SK-N-SH treated with all-trans-retinoic acid at 6 μM for 48 hours (cell line): ENCODE results near the gene ATXN3L.
A peak's percentile ranks its signal among the peaks of the same experiment; 100 is the strongest.

Source experiments
- ATAC-seq: fragments of 200-7000 bp; cut with Tn5 transposase; 3 replicates; pipeline ENCODE4 v1.9.1; 2020; ENCODE audit warnings: mild to moderate bottlenecking, moderate library complexity
- ARNTL ChIP-seq: fragments of 450-650 bp; formaldehyde crosslinking; IDR thresholded peaks from 2 replicates; pipeline ENCODE4 v1.5.0; 2020; ENCODE audit warnings: low read depth, mild to moderate bottlenecking, moderate library complexity, borderline replicate concordance
- BACH2 ChIP-seq: fragments of 250-450 bp; sonication (Bioruptor Pico); IDR thresholded peaks from 2 replicates; pipeline ENCODE4 v1.9.0; 2021; ENCODE audit warnings: mild to moderate bottlenecking, borderline replicate concordance
- CREB5 ChIP-seq: fragments of 250-450 bp; sonication (Bioruptor Pico); IDR thresholded peaks from 2 replicates; pipeline ENCODE4 v1.5.1; 2020; ENCODE audit warnings: low read depth, mild to moderate bottlenecking, moderate library complexity
- CSDC2 ChIP-seq: fragments of 250-450 bp; sonication (Bioruptor Pico); IDR thresholded peaks from 2 replicates; pipeline ENCODE4 v1.5.0; 2020; ENCODE audit warnings: mild to moderate bottlenecking, moderate library complexity
- CSRNP3 ChIP-seq: fragments of 250-450 bp; sonication (Bioruptor Pico); IDR thresholded peaks from 2 replicates; pipeline ENCODE4 v1.5.1; 2021; ENCODE audit warnings: mild to moderate bottlenecking, moderate library complexity
- ESRRG ChIP-seq: fragments of 250-450 bp; sonication (Bioruptor Pico); IDR thresholded peaks from 2 replicates; pipeline ENCODE4 v1.6.1; 2021; ENCODE audit warnings: mild to moderate bottlenecking
- GLIS3 ChIP-seq: fragments of 250-450 bp; sonication (Bioruptor Pico); IDR thresholded peaks from 2 replicates; pipeline ENCODE4 v1.5.0; 2020; ENCODE audit warnings: mild to moderate bottlenecking, moderate library complexity
- ISL1 ChIP-seq: fragments of 250-450 bp; sonication (Bioruptor Pico); IDR thresholded peaks from 2 replicates; pipeline ENCODE4 v2.1.2; 2022; ENCODE audit warnings: mild to moderate bottlenecking, moderate library complexity
- OSR1 ChIP-seq: fragments of 250-450 bp; sonication (Bioruptor Pico); IDR thresholded peaks from 2 replicates; pipeline ENCODE4 v1.8.0; 2022; ENCODE audit warnings: moderate library complexity, mild to moderate bottlenecking, inconsistent platforms
- PATZ1 ChIP-seq: fragments of 250-450 bp; sonication (Bioruptor Pico); IDR thresholded peaks from 2 replicates; pipeline ENCODE4 v1.8.0; 2020; ENCODE audit warnings: mild to moderate bottlenecking, moderate library complexity, borderline replicate concordance
- PPARA ChIP-seq: fragments of 250-450 bp; sonication (Bioruptor Pico); IDR thresholded peaks from 2 replicates; pipeline ENCODE4 v1.5.0; 2020; ENCODE audit warnings: mild to moderate bottlenecking, borderline replicate concordance
- RARB ChIP-seq: fragments of 250-450 bp; sonication (Bioruptor Pico); IDR thresholded peaks from 2 replicates; pipeline ENCODE4 v1.8.0; 2021; ENCODE audit warnings: mild to moderate bottlenecking, moderate library complexity
- SNAI2 ChIP-seq: fragments of 250-450 bp; sonication (Bioruptor Pico); IDR thresholded peaks from 2 replicates; pipeline ENCODE4 v1.5.0; 2020; ENCODE audit warnings: mild to moderate bottlenecking, moderate library complexity
- TCF4 ChIP-seq: fragments of 250-450 bp; sonication (Bioruptor Pico); IDR thresholded peaks from 2 replicates; pipeline ENCODE4 v1.8.0; 2021; ENCODE audit warnings: mild to moderate bottlenecking, moderate library complexity, borderline replicate concordance
- TOX ChIP-seq: fragments of 250-450 bp; sonication (Bioruptor Pico); IDR thresholded peaks from 2 replicates; pipeline ENCODE4 v1.8.0; 2021; ENCODE audit warnings: mild to moderate bottlenecking, moderate library complexity, borderline replicate concordance
- TSHZ2 ChIP-seq: fragments of 250-450 bp; sonication (Bioruptor Pico); IDR thresholded peaks from 2 replicates; pipeline ENCODE4 v1.5.0; 2020; ENCODE audit warnings: mild to moderate bottlenecking, moderate library complexity
- ZC3H10 ChIP-seq: fragments of 250-450 bp; sonication (Bioruptor Pico); IDR thresholded peaks from 2 replicates; pipeline ENCODE4 v1.5.1; 2021; ENCODE audit warnings: mild to moderate bottlenecking, moderate library complexity
- ZFP3 ChIP-seq: fragments of 250-450 bp; sonication (Bioruptor Pico); IDR thresholded peaks from 2 replicates; pipeline ENCODE4 v1.5.0; 2020; ENCODE audit warnings: mild to moderate bottlenecking, moderate library complexity
- ZFP30 ChIP-seq: fragments of 450-650 bp; formaldehyde crosslinking; IDR thresholded peaks from 2 replicates; pipeline ENCODE4 v1.5.0; 2022; ENCODE audit warnings: mild to moderate bottlenecking, moderate library complexity
- ZNF565 ChIP-seq: fragments of 450-650 bp; formaldehyde crosslinking; conservative IDR thresholded peaks from 2 replicates; pipeline ENCODE4 v1.5.0; 2020; ENCODE audit warnings: low read depth, mild to moderate bottlenecking, moderate library complexity
- ZNF70 ChIP-seq: fragments of 450-650 bp; formaldehyde crosslinking; IDR thresholded peaks from 2 replicates; pipeline ENCODE4 v1.5.0; 2020; ENCODE audit warnings: mild to moderate bottlenecking, moderate library complexity
- ZNF8 ChIP-seq: fragments of 450-650 bp; formaldehyde crosslinking; IDR thresholded peaks from 2 replicates; pipeline ENCODE4 v1.5.0; 2020; ENCODE audit warnings: mild to moderate bottlenecking, moderate library complexity
- TF ChIP-seq, protein P1 (sequence below): fragments of 250-450 bp; sonication (Bioruptor Pico); IDR thresholded peaks from 2 replicates; pipeline ENCODE4 v1.8.0; 2021; ENCODE audit warnings: low read depth, mild to moderate bottlenecking, moderate library complexity, borderline replicate concordance

Gene ATXN3L

DNA sequence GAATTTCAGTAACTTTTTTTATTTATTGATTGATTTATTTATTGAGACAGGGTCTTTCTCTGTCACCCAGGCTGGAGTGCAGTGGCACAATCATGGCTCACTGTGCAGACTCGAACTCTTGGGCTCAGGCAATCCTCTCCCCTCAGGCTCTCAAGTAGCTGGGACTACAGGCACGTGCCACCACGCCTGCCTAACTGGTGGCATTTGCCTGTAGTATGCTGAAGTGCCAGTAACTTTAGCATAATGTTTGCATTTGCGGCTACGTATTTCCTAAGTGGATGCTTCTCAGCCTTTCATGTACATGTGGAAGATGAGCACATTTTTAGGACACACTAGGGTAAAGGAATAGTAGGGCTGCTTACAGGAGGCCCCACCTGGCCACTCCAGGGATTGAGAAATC, 45.3 kb upstream of the ATXN3L start:
- no peak for ATAC-seq
- no peak for TF ChIP-seq TOX (CRISPR knock-in tag)
- no peak for TF ChIP-seq BACH2
- no peak for TF ChIP-seq ZNF565
- no peak for TF ChIP-seq CSRNP3 (CRISPR knock-in tag)
- no peak for TF ChIP-seq PPARA
- no peak for TF ChIP-seq ZFP3
- TF ChIP-seq, protein P1, sequence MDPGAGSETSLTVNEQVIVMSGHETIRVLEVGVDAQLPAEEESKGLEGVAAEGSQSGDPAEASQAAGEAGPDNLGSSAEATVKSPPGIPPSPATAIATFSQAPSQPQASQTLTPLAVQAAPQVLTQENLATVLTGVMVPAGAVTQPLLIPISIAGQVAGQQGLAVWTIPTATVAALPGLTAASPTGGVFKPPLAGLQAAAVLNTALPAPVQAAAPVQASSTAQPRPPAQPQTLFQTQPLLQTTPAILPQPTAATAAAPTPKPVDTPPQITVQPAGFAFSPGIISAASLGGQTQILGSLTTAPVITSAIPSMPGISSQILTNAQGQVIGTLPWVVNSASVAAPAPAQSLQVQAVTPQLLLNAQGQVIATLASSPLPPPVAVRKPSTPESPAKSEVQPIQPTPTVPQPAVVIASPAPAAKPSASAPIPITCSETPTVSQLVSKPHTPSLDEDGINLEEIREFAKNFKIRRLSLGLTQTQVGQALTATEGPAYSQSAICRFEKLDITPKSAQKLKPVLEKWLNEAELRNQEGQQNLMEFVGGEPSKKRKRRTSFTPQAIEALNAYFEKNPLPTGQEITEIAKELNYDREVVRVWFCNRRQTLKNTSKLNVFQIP (CRISPR knock-in tag) = no peak
- no peak for TF ChIP-seq ZFP30
- TF ChIP-seq SNAI2 (CRISPR knock-in tag) = no peak
- TF ChIP-seq ESRRG (CRISPR knock-in tag) = no peak
- TF ChIP-seq TSHZ2 = no peak
- no peak for TF ChIP-seq TCF4 (CRISPR knock-in tag)
- no peak for TF ChIP-seq GLIS3 (CRISPR knock-in tag)
- TF ChIP-seq, all 23 proteins: peak for 0

DNA sequence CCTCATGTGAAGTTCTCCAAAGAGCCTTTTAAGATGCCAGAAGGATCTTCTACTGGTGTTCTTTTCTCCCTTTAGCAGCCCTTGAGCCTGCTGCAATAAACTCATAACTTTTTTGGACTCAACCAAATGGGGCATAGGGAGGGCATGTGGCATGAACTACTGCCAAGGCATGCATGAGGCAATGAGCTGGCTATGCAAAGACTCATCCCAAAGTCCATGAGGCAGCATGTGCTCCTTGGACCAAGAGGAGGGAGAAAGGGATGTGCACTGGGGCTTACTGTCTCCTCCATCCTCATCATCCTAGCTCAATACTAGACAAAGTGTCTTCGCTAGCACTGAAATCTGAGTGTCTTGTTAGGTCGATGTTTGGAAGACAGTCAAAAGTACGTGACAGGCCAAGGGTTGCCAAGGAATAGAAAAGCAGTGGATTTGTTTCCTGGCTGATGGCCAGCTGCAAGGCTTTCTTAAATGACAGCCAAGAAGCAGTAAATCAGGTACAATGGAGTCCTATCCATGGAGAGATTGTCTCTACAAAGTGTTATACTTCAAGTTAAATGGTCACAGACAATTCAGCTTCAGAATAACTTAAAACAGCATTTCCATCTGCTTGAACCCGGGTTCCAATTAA, 44.5 kb upstream of the ATXN3L start:
- peak; percentile 60 for ATAC-seq
- TF ChIP-seq CREB5 (CRISPR knock-in tag) = no peak
- no peak for TF ChIP-seq GLIS3 (CRISPR knock-in tag)
- no peak for TF ChIP-seq CSDC2 (CRISPR knock-in tag)
- no peak for TF ChIP-seq OSR1
- TF ChIP-seq TSHZ2 = no peak
- TF ChIP-seq RARB = no peak
- TF ChIP-seq ZNF8 (CRISPR knock-in tag) = no peak
- no peak for TF ChIP-seq ARNTL (CRISPR knock-in tag)
- TF ChIP-seq TOX (CRISPR knock-in tag) = no peak
- TF ChIP-seq ESRRG (CRISPR knock-in tag) = no peak
- TF ChIP-seq, protein P1 (CRISPR knock-in tag) = no peak
- no peak for TF ChIP-seq PPARA
- TF ChIP-seq ZNF70 = no peak
- TF ChIP-seq PATZ1 (CRISPR knock-in tag) = no peak
- no peak for TF ChIP-seq SNAI2 (CRISPR knock-in tag)
- TF ChIP-seq ZFP30 = no peak
- no peak for TF ChIP-seq TCF4 (CRISPR knock-in tag)
- TF ChIP-seq ZFP3 = no peak
- TF ChIP-seq ZC3H10 (CRISPR knock-in tag) = no peak
- TF ChIP-seq ISL1 = no peak
